ENCODE results near the gene LNX2.

DNA sequence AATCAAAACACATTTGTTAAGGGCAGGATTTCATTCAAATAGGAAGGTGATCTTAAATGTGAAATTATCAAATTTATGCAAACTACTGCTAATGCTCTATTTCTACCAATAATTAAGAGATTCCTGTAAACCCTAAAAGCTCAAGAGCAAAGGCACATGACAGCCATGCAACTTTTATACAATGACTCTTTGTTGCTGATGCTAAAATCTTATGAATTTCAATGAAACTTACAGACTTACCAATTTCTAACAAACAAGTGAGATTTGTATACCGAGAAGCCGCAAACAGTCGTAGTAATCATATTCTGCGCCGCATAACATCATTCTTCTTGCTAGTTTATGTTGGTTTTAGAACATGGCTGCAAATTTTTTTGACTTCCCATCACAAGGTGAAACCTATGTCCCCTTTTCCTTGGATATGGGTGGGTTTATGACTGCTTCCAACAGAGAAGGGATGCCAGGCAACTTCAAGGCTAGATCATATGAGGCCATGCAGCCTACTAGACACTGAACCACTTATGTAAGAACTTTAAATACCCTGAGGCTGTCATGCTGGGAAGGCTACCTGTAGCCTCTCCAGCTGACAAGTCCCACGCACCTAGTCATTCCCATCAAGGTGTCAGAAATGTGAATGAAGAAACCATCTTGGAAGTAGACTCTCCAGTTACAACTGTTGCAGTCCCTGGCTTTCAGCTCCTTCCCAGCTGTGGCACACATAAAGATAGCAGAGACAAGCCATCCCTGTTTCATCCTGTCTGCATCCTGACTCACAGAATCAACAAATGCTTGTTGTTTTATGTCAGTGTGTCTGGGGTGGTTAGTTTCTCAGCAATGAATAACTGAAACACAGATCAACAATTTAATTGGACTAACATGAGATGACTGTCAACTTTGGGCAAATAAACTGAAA, 42.0 kb downstream of the LNX2 start:
- TF ChIP-seq CTCF (IDR thresholded peaks at IDR 0.05) = no peak
- no peak for TF ChIP-seq POLR2A (IDR thresholded peaks at IDR 0.05)
